GM19193 (cell line): ENCODE data around the gene PNMA8B.

Source experiments
- POLR2A ChIP-seq: IDR thresholded peaks from 4 replicates; pipeline ENCODE4 v1.6.1; 2011; ENCODE audit not compliant: insufficient read depth, insufficient read length; ENCODE audit errors: extremely low read depth

PNMA8B gene

DNA sequence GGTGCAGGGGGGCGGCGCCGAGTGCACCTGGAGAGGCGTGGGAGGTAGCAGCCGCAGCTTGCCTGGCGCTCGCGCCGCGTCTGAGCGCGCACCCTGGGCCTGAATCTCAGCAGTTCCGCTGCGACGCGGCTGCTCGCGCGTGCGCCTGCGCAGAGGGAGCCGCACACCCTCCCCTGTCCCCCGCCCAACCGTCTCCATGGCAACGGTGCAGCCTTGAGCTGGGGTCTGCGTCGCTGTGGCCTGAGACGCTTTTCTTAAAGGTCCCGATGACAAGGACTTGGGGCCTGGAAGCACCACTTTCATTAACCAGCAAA lies at the start of gene PNMA8B:
Gene PNMA8B (minus strand): TSS at position 82 of the 314 bp plus-strand sequence. CDS start 402 bp downstream, outside the sequence.
- no peak for TF ChIP-seq POLR2A

- no peak for TF ChIP-seq POLR2A
Observed at GRCh38 chr19:46544651-46545050, 49.0 kb upstream of the PNMA8B start.

DNA sequence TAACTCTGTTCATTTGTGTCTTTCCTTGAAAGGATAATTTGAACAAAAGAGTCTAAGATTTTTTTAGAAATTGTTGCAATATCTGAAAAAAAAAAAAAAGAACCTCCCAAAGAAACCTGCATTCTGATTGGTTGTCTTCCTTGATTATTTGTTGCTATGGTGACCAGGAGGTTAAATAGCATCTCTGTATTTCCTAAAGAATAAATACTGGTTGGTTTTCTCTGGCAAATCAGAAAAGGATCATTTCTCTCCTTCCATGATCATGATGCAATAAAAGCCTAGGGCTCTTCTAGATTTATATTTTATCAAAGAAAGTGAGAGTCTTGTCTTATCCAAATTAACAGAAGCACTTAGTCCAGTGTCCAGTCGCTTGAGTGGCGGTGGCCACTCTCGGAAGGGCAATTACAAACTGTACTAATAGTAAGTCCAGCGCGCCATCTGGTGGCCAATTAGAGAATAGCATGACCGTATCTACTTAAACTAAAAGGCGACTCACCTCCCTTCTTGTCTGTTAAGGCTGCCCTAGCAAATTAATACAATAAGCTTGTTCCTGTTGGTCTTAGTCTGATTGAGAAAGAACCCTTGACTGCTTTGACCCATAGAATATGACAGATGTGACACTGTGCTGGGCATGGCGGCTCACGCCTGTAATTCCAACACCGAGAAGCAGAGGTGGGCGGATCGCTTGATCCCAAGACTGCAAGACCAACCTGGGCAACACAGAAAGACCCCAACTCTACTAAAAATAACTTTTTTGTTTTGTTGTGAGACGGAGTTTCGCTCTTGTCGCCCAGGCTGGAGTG lies 47.0 kb upstream of the PNMA8B start:
- TF ChIP-seq POLR2A: no peak

- TF ChIP-seq POLR2A: no peak
Observed at GRCh38 chr19:46537136-46538097, 41.8 kb upstream of the PNMA8B start.

GRCh38 chr19:46536391-46536790 lies 40.7 kb upstream of the PNMA8B start:
- TF ChIP-seq POLR2A: no peak

DNA sequence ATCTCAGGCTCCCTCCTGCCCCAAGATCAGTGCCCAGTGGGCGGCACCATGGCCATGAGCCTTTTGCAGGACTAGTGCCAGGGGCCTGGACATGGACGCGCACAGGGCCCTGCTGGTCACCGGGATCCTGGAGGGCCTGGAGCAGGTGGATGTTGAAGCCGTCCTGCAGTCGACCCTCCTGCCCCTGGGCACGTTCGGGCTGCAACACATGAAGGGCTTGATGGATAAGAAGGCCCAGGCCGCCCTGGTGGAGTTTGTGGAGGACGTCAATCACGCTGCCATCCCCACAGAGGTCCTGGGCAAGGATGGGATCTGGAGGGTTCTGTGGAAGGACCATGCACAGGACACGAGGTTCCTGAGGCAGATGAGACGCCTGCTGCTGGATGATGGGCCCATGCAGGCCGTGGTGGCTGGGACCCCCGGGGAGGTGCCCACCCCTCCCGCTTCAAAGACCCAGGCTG lies 38.0 kb upstream of the PNMA8B start:
- no peak for TF ChIP-seq POLR2A

DNA sequence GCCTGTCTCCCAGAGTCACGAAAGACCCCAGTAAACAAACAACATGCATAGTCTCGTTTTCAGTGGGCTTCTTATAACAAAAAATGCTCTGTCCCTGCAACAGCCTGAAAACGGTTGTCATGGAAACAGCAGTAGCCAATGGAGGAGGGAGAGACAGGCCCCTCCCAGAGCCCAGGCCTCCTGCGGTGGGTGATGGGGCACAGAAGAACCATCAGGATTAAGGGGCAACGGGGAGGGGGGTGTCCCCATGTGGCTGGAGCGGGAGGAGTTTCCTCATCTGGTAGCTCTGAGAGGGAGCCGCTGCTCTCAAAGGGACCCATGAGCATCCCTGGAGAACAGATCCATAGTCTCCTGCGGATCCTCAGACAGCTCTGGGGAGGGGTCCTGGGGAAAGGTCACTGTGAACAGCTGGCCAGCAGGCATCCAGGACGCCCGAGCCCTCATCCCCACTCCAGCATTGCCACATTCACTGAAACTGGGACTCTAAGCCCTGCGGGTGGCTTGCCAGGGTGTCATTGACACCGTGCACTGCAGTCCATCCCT lies 37.5 kb upstream of the PNMA8B start:
- no peak for TF ChIP-seq POLR2A

GRCh38 chr19:46530636-46531035 lies 35.0 kb upstream of the PNMA8B start:
- no peak for TF ChIP-seq POLR2A

GRCh38 chr19:46529622-46530451 lies 34.2 kb upstream of the PNMA8B start:
- TF ChIP-seq POLR2A: no peak

GRCh38 chr19:46528601-46529590 lies 33.2 kb upstream of the PNMA8B start:
- TF ChIP-seq POLR2A: no peak

GRCh38 chr19:46524308-46524707 lies 28.6 kb upstream of the PNMA8B start:
- no peak for TF ChIP-seq POLR2A

- TF ChIP-seq POLR2A: no peak
Observed at GRCh38 chr19:46521241-46521868, 25.7 kb upstream of the PNMA8B start.

DNA sequence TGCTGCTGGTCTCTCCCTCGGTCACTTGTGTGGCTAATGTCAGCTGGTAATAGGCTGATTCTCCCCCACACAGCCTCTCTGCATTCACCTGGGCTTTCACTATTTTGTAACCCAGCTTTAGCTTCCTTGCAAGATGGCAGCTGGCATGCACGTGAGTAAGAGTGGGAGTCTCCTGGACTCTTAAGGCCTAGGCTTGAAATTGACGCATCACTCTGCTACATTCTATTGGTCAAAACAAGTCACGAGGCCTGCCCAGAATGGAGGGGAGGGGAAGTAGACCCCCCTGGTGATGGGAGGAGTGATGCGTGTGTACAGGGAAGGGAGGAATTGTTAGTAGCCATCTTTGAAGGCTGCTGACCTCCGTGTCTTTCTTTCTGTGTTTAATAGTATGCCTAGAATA lies 24.9 kb upstream of the PNMA8B start:
- TF ChIP-seq POLR2A: no peak
